Naive thymus-derived CD4-positive, alpha-beta T cell (primary cell): ENCODE data around the gene RILPL1. TPM values are rescaled to one million over a fixed set of nuclear protein-coding genes. Genes with fewer than 3 reads are reported as not detected.

Experiments used
- ATAC-seq: fragments of 150-1000 bp; cut with Tn5 transposase; 2 replicates; pipeline ENCODE4 v1.10.0; 2021; ENCODE audit warnings: mild to moderate bottlenecking, moderate library complexity
- CTCF ChIA-PET: fragments of 350-600 bp; sonication (Branson Sonifier 250); formaldehyde crosslinking; loops from one replicate; lab custom pipeline; 2021; ENCODE audit warnings: antibody characterized with exemption; lab: Charles Lee
- POLR2A ChIA-PET: fragments of 350-600 bp; sonication (Branson Sonifier 250); formaldehyde crosslinking; loops from one replicate; lab custom pipeline; 2021; ENCODE audit warnings: antibody characterized with exemption, inconsistent platforms; lab: Charles Lee
- DNase-seq, 9 donors: peaks; one replicate each; pipeline versions ENCODE4 v3.0.0 to v3.0.0-alpha.2; 2020 to 2022; ENCODE audit warnings: mixed read lengths in 1 of 9
- H3K27ac ChIP-seq: one replicate; pipeline ENCODE4 v1.7.0; 2013; ENCODE audit warnings: mild to moderate bottlenecking, low read depth, low read length, moderate library complexity
- H3K27me3 ChIP-seq, 2 donors: one replicate each; pipeline ENCODE4 v1.7.0; 2013; ENCODE audit warnings: low read length in 2 of 2, mild to moderate bottlenecking in 2 of 2, moderate library complexity in 2 of 2; ENCODE audit not compliant: control insufficient read depth in 2 of 2, insufficient read depth in 2 of 2
- H3K36me3 ChIP-seq, 3 experiments: 1 replicate in 2 of 3; 2 replicates in 1 of 3; pipeline ENCODE4 v1.7.0; 2013; ENCODE audit warnings: low read length in 3 of 3, mild to moderate bottlenecking in 3 of 3, moderate library complexity in 1 of 3; ENCODE audit not compliant: insufficient read depth in 3 of 3, control insufficient read depth in 2 of 3
- H3K4me1 ChIP-seq, 2 donors: one replicate each; pipeline ENCODE4 v1.7.0; 2013; ENCODE audit warnings: low read length in 2 of 2, mild to moderate bottlenecking in 2 of 2, moderate library complexity in 1 of 2; ENCODE audit not compliant: control insufficient read depth in 2 of 2, insufficient read depth in 2 of 2
- H3K4me3 ChIP-seq: 2 replicates; pipeline ENCODE4 v1.7.0; 2013; ENCODE audit warnings: mild to moderate bottlenecking, low read length
- H3K9me3 ChIP-seq, 3 experiments: 1 replicate in 2 of 3; 2 replicates in 1 of 3; pipeline ENCODE4 v1.7.0; 2013; ENCODE audit warnings: low read length in 3 of 3; ENCODE audit not compliant: control insufficient read depth in 2 of 3
- H3K27ac Mint-ChIP-seq, 9 donors: one replicate each; pipeline ENCODE4 v1.8.0; 2020 to 2022; ENCODE audit warnings: mixed read lengths in 9 of 9, mild to moderate bottlenecking in 8 of 9, moderate library complexity in 5 of 9, inconsistent platforms in 2 of 9
- H3K27me3 Mint-ChIP-seq, 5 donors: one replicate each; pipeline ENCODE4 v1.8.0; 2021 to 2022; ENCODE audit warnings: mixed read lengths in 5 of 5, mild to moderate bottlenecking in 1 of 5
- H3K36me3 Mint-ChIP-seq, 5 donors: one replicate each; pipeline ENCODE4 v1.8.0; 2020 to 2022; ENCODE audit warnings: mixed read lengths in 5 of 5, mild to moderate bottlenecking in 3 of 5, inconsistent platforms in 1 of 5
- H3K4me1 Mint-ChIP-seq, 7 donors: one replicate each; pipeline ENCODE4 v1.8.0; 2020 to 2022; ENCODE audit warnings: mixed read lengths in 7 of 7, mild to moderate bottlenecking in 3 of 7, inconsistent platforms in 1 of 7
- H3K4me3 Mint-ChIP-seq, 10 donors: one replicate each; pipeline ENCODE4 v1.8.0; 2020 to 2022; ENCODE audit warnings: mild to moderate bottlenecking in 10 of 10, mixed read lengths in 10 of 10, moderate library complexity in 6 of 10, inconsistent platforms in 2 of 10
- H3K9me3 Mint-ChIP-seq, 11 donors: one replicate each; pipeline ENCODE4 v1.8.0; 2020 to 2022; ENCODE audit warnings: mixed read lengths in 11 of 11, mild to moderate bottlenecking in 4 of 11, inconsistent platforms in 1 of 11, moderate library complexity in 1 of 11
- intact Hi-C, 2 donors: fragments of 100-400 bp; cut with micrococcal nuclease; formaldehyde crosslinking; loops; one replicate each; pipeline ENCODE4 v1.15.1; 2023
- polyA plus RNA-seq, 2 donors: library from polyadenylated mRNA; unstranded; fragments of 300-500 nt; fragmentation: Illumina TruSeq; gene quantifications; one replicate each; pipeline ENCODE4 v1.2.3, GENCODE V29; 2021
- total RNA-seq, 6 experiments: library from RNA in 5 of 6; stranded (reverse) in 5 of 6; gene quantifications; 1 replicate in 5 of 6; 2 replicates in 1 of 6; pipeline ENCODE4 v1.2.3 and lab custom pipeline; 2021 to 2026

Gene RILPL1
- total and polyA plus RNA-seq, 7 experiments from 2014 or later: 0.29 to 9.2 (median 3.6) TPM; not detected in 1

DNA sequence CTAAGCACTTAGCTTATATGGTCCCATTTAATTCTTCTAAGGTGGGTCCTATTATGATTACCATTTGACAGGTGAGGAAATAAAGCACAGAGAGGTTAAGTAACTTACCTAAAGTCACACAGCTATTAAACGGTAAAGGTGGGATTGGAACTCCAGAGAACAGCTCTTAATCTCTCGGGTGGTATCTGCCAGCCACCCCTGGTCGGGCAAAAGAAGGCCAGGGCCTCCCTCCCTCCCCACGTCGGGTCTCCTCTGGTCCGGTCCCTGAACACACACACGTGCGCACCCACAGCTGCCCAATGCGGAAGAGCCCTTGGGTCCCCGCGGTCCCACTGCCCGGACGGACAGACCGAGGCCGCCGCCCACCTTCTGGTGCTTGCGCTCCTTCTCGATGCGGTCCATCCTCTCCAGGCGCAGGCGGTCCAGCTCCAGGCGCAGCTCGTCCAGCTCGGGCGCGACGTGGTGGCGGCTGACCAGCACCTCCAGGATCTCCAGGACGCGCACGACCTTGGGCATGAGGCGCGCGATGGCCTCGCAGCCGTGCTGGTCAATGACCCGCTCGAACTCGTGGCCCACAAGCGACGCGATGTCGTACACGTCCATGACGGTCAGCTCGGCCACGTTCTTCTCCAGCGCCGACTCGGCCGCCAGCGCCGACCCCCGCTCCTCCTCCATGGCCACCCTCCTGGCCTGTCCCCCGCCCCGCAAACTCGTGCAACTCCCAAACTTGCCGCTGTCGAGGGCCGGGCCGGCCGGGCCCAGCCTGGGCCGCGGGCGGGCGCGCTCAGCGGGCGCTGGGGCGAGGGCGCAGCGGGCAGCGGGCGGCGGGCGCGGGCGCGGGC is 490 bp downstream of the RILPL1 start:
- Mint-ChIP-seq H3K36me3 (no peaks in the 10 kb centered on the region), H3K27ac (peak overlapping the region; percentile 49 to 88 (median 72)), H3K27me3 (peaks cover 0 to 20% (median 0%) of the 10 kb centered on the region in 5 donors), H3K9me3 (no peaks in the 10 kb centered on the region), H3K4me3 (peak overlapping the region; percentile 80 to 91 (median 86)), H3K4me1 (peaks cover 11 to 25% (median 16%) of the 10 kb centered on the region in 7 donors)
- Histone ChIP-seq H3K36me3 (no peaks in the 10 kb centered on the region), H3K27ac (peak overlapping the region; percentile 46), H3K4me3 (peak overlapping the region; percentile 65), H3K27me3 (no peaks in the 10 kb centered on the region), H3K9me3 (no peaks in the 10 kb centered on the region), H3K4me1 (peaks cover 11 to 18% of the 10 kb centered on the region in 2 donors)
- ATAC-seq (peak; percentile 46), DNase-seq (peak in 2 of 9 donors; percentile 4 to 10)
- POLR2A ChIA-PET: interaction anchor here (0.6 to 1.8 kb wide), 9 partner anchors 16 to 1092 kb away, joined by 3 to 5 read pairs (median 3); partner anchors contain the start of genes MPHOSPH9 and SNRNP35
- intact Hi-C loops: loop anchor here (1.0 to 5.0 kb wide), 7 partner anchors 51 to 168 kb away; partner anchors contain the start of genes RILPL2 (in 1 of the 2), SNRNP35 (in 1 of the 2) and TMED2 (in 1 of the 2)
- CTCF ChIA-PET: no interaction called here

DNA sequence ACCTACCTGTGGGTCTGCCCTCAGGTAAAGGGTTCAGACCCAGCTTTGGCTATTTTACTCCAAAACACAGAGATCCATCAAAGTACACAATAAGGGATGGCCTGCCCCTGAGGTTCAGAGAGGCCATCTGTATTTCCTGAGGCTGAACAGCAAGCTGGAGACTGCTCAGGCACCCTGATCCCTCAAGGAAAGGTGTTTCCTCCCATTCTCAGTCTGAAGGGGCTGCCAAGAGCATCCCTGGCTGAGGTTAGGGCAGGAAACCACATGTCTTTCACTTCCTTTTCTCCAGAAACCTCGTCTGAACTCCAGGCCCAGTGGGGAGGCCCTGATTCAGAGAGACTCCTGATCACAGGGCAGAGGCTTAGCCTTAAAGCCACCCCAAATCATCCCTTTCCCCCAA is 1.5 kb downstream of the RILPL1 start:
- Histone ChIP-seq H3K27me3 (no peaks in the 10 kb centered on the region), H3K4me1 (peaks cover 11 to 18% of the 10 kb centered on the region in 2 donors), H3K36me3 (no peaks in the 10 kb centered on the region), H3K27ac (no peak overlapping the region), H3K4me3 (no peak overlapping the region), H3K9me3 (no peaks in the 10 kb centered on the region)
- POLR2A ChIA-PET: interaction anchor here (0.9 to 1.8 kb wide), 4 partner anchors 57 to 299 kb away, joined by 3 to 4 read pairs (median 4); partner anchors contain the start of genes MPHOSPH9 and SNRNP35
- Mint-ChIP-seq H3K4me1 (peaks cover 11 to 25% (median 16%) of the 10 kb centered on the region in 7 donors), H3K27me3 (peaks cover 0 to 21% (median 0%) of the 10 kb centered on the region in 5 donors), H3K36me3 (no peaks in the 10 kb centered on the region), H3K4me3 (peak overlapping the region; percentile 80 to 91 (median 86)), H3K9me3 (no peaks in the 10 kb centered on the region), H3K27ac (peak overlapping the region in 8 of 9 donors; percentile 47 to 95 (median 79))
- CTCF ChIA-PET: no interaction called here
- DNase-seq (peak in 2 of 9 donors; percentile 9 to 17), ATAC-seq (peak; percentile 53)
- intact Hi-C loops: loop anchor here (1.0 to 5.0 kb wide), 3 partner anchors 55 to 145 kb away; partner anchors contain the start of gene SNRNP35 (in 1 of the 2)

DNA sequence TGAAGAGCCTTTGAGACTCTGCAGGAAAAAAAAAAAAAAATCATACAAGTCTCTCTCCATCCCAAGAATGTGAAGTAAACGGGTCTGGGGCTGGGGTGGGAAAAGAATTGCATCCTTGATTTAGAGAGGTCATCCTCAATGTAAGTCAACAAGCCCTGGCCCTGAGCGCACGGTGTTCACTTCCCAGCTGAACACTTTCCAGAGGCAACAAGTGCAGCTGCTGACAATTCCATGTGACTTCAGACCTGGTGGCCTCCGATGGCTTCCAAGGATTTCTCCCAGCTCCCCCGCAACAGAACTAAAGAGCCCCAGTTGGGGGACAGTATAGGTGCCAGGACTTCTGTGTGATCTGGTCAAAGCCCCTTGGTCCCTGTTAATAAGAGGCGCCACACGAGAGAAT is 2.4 kb downstream of the RILPL1 start:
- CTCF ChIA-PET: no interaction called here

DNA sequence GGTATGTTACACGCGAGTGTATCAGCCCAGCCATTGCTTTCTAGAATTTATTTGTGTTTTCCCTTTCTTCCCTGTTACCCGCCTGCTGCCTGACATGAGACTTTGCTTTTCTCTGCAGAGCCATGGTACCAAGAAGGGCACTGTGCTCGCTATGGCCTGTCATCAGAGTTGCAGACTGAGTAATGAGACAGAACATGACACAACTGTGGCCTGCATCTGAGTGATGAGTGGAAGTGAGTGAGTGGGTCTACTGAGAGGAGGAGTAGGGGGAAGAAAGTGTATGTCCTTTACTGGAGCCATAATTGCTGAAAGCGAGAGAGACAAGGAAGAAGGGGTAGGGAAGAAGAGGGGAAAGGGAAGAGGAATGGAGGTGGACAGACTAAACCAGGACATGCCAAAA is 2.9 kb downstream of the RILPL1 start:
- intact Hi-C loops: loop anchor here (5.0 kb wide), 2 partner anchors 53 to 143 kb away; no protein-coding TSS in a partner anchor
- Histone ChIP-seq H3K27ac (no peak overlapping the region), H3K36me3 (no peaks in the 10 kb centered on the region), H3K27me3 (no peaks in the 10 kb centered on the region), H3K9me3 (no peaks in the 10 kb centered on the region), H3K4me3 (no peak overlapping the region), H3K4me1 (peaks cover 11 to 18% of the 10 kb centered on the region in 2 donors)
- no peak for DNase-seq
- Mint-ChIP-seq H3K4me3 (peak overlapping the region in 1 of 10 donors; percentile 69), H3K27ac (no peak overlapping the region), H3K27me3 (peaks cover 0 to 16% (median 0%) of the 10 kb centered on the region in 5 donors), H3K4me1 (peaks cover 11 to 25% (median 16%) of the 10 kb centered on the region in 7 donors), H3K9me3 (no peaks in the 10 kb centered on the region), H3K36me3 (no peaks in the 10 kb centered on the region)
- no peak for ATAC-seq
- ChIA-PET CTCF (no interaction called here), POLR2A (no interaction called here)

More for the DNA sequence above, 2.4 kb downstream of the RILPL1 start:
- Histone ChIP-seq H3K27me3 (no peaks in the 10 kb centered on the region), H3K9me3 (no peaks in the 10 kb centered on the region), H3K4me3 (no peak overlapping the region), H3K4me1 (peaks cover 11 to 18% of the 10 kb centered on the region in 2 donors), H3K27ac (no peak overlapping the region), H3K36me3 (no peaks in the 10 kb centered on the region)
- POLR2A ChIA-PET: interaction anchor here (0.9 kb wide), 1 partner anchor 56 kb away, joined by 3 read pairs; no protein-coding TSS in a partner anchor
- no peak for DNase-seq
- H3K27ac Mint-ChIP-seq: no peak overlapping the region
- intact Hi-C loops: loop anchor here (5.0 kb wide), 2 partner anchors 54 to 144 kb away; no protein-coding TSS in a partner anchor
- H3K27me3 Mint-ChIP-seq: peaks cover 0 to 18% (median 0%) of the 10 kb centered on the region in 5 donors
- ATAC-seq: no peak
- peaks cover 11 to 25% (median 16%) of the 10 kb centered on the region in 7 donors for H3K4me1 Mint-ChIP-seq
- no peaks in the 10 kb centered on the region for H3K36me3 Mint-ChIP-seq
- no peaks in the 10 kb centered on the region for H3K9me3 Mint-ChIP-seq
- H3K4me3 Mint-ChIP-seq: peak overlapping the region in 1 of 10 donors; percentile 91

DNA sequence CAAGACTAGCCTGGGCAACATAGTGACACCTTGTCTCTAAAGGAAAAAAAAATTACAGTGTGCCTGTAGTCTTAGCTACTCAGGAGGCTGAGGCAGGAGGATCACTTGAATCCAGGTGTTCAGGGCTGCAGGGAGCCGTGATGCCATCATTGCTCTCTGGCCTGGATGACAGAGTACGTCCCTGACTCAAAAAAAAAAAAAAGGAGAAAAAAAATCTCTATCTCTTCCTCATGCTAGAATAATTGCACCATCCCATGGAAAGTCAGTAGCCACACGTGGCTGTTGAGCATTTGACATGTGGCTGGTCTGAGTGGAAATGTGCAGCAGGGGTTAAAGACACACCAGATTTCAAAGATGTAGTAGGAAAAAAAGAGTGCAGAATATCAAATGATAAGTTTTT is 3.8 kb downstream of the RILPL1 start:
- DNase-seq (no peak), ATAC-seq (no peak)
- Mint-ChIP-seq H3K4me3 (no peak overlapping the region), H3K27me3 (peaks cover 0 to 14% (median 0%) of the 10 kb centered on the region in 5 donors), H3K9me3 (no peaks in the 10 kb centered on the region), H3K4me1 (peaks cover 11 to 24% (median 16%) of the 10 kb centered on the region in 7 donors), H3K27ac (peak overlapping the region in 1 of 9 donors; percentile 13), H3K36me3 (peaks cover 0 to under 1% (median 0%) of the 10 kb centered on the region in 5 donors)
- intact Hi-C loops: loop anchor here (5.0 kb wide), 2 partner anchors 52 to 142 kb away; no protein-coding TSS in a partner anchor
- H3K27me3 ChIP-seq: no peaks in the 10 kb centered on the region
- ChIA-PET POLR2A (interaction anchor here (0.7 to 1.0 kb wide), 2 partner anchors 70 to 72 kb away, joined by 3 to 4 read pairs; no protein-coding TSS in a partner anchor), CTCF (no interaction called here)
- no peaks in the 10 kb centered on the region for H3K9me3 ChIP-seq
- no peak overlapping the region for H3K27ac ChIP-seq
- no peak overlapping the region for H3K4me3 ChIP-seq
- H3K4me1 ChIP-seq: peaks cover 11 to 18% of the 10 kb centered on the region in 2 donors
- no peaks in the 10 kb centered on the region for H3K36me3 ChIP-seq

DNA sequence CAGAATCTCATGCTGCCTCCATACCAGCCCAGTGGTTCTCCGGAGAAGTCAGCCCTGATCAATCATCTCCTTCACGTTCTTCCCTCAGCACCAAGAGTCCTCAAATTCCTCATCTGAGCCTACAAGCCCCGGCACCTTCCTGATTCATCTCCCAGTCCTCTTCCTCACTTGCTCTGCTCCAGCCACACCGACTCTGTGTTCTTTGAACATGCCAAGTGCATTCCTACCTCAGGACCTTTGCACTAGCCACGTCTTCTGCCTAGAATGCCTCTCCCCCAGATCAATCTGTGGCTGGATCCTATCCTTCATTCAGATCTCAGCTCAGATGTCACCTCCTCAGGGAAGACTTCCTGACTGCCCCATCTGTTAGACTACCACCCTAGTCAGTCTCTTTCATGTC is 4.7 kb downstream of the RILPL1 start:
- H3K4me1 ChIP-seq: peaks cover 11 to 15% of the 10 kb centered on the region in 2 donors
- Mint-ChIP-seq H3K36me3 (peaks cover 0 to 4% (median 0%) of the 10 kb centered on the region in 5 donors), H3K27ac (peak overlapping the region in 3 of 9 donors; percentile 15 to 80 (median 17)), H3K4me1 (peaks cover 9 to 21% (median 15%) of the 10 kb centered on the region in 7 donors), H3K4me3 (no peak overlapping the region), H3K27me3 (peaks cover 0 to 10% (median 0%) of the 10 kb centered on the region in 5 donors), H3K9me3 (no peaks in the 10 kb centered on the region)
- no peaks in the 10 kb centered on the region for H3K36me3 ChIP-seq
- POLR2A ChIA-PET: interaction anchor here (0.7 to 0.8 kb wide), 2 partner anchors 10 to 69 kb away, joined by 3 to 4 read pairs; no protein-coding TSS in a partner anchor
- H3K4me3 ChIP-seq: no peak overlapping the region
- H3K27ac ChIP-seq: no peak overlapping the region
- no peaks in the 10 kb centered on the region for H3K27me3 ChIP-seq
- no peaks in the 10 kb centered on the region for H3K9me3 ChIP-seq
- CTCF ChIA-PET: interaction anchor here (0.6 kb wide), 1 partner anchor 162 kb away, joined by 5 read pairs; no protein-coding TSS in a partner anchor
- intact Hi-C loops: no loop called here
- no peak for ATAC-seq
- no peak for DNase-seq
